Astrocyte (in vitro differentiated cells and primary cell): Measurements from ENCODE around the gene B3GAT3. TPM values are rescaled to one million over a fixed set of nuclear protein-coding genes. Genes with fewer than 3 reads are reported as not detected.
A peak's percentile ranks its signal among the peaks of the same experiment; 100 is the strongest.

Experiments used
- DNase-seq: peaks from one replicate; pipeline ENCODE4 v3.0.0-alpha.2; 2010; ENCODE audit warnings: low read depth
- FAIRE-seq: peaks from 2 replicates; lab custom pipeline; 2011; peaks lifted over from hg19 to GRCh38; lab: Jason Lieb, UNC
- H2AFZ ChIP-seq: 2 replicates; pipeline ENCODE4 v1.6.0; 2012; ENCODE audit warnings: low read depth, low read length, inconsistent platforms
- H3K27ac ChIP-seq: 2 replicates; pipeline ENCODE4 v1.5.1; 2011; ENCODE audit warnings: low read depth, low read length, inconsistent platforms
- H3K27me3 ChIP-seq: 2 replicates; pipeline ENCODE4 v1.6.0; 2011; ENCODE audit warnings: low read length, inconsistent platforms; ENCODE audit not compliant: insufficient read depth
- H3K36me3 ChIP-seq: 2 replicates; pipeline ENCODE4 v1.5.1; 2011; ENCODE audit warnings: low read length, inconsistent platforms; ENCODE audit not compliant: insufficient read depth
- H3K4me1 ChIP-seq: 2 replicates; pipeline ENCODE4 v1.5.1; 2011; ENCODE audit warnings: low read length, inconsistent platforms; ENCODE audit not compliant: insufficient read depth
- H3K4me2 ChIP-seq: 2 replicates; pipeline ENCODE4 v1.6.0; 2012; ENCODE audit warnings: low read length, inconsistent platforms
- H3K4me3 ChIP-seq: 2 replicates; pipeline ENCODE4 v1.5.1; 2011; ENCODE audit warnings: low read depth, mild to moderate bottlenecking, low read length, inconsistent platforms; ENCODE audit not compliant: insufficient read depth
- H3K79me2 ChIP-seq: 2 replicates; pipeline ENCODE4 v1.6.0; 2012; ENCODE audit warnings: mild to moderate bottlenecking, low read length, inconsistent platforms; ENCODE audit not compliant: insufficient read depth
- H3K9ac ChIP-seq: 2 replicates; pipeline ENCODE4 v1.6.0; 2012; ENCODE audit warnings: mild to moderate bottlenecking, low read length, inconsistent platforms
- H3K9me3 ChIP-seq: 2 replicates; pipeline ENCODE4 v1.5.1; 2012; ENCODE audit warnings: low read depth, mild to moderate bottlenecking, low read length, inconsistent platforms; ENCODE audit not compliant: insufficient read depth
- H4K20me1 ChIP-seq: 2 replicates; pipeline ENCODE4 v1.6.0; 2012; ENCODE audit warnings: low read length, inconsistent platforms; ENCODE audit not compliant: insufficient read depth
- H3K27ac Mint-ChIP-seq: one replicate; pipeline ENCODE4 v1.8.0; 2021; ENCODE audit warnings: mild to moderate bottlenecking, mixed read lengths; ENCODE audit not compliant: unreplicated experiment
- H3K27me3 Mint-ChIP-seq: one replicate; pipeline ENCODE4 v1.8.0; 2021; ENCODE audit warnings: low read depth, mixed read lengths; ENCODE audit not compliant: unreplicated experiment
- H3K36me3 Mint-ChIP-seq: one replicate; pipeline ENCODE4 v1.8.0; 2021; ENCODE audit warnings: low read depth, mixed read lengths; ENCODE audit not compliant: unreplicated experiment
- H3K4me1 Mint-ChIP-seq: one replicate; pipeline ENCODE4 v1.8.0; 2021; ENCODE audit warnings: low read depth, mixed read lengths; ENCODE audit not compliant: unreplicated experiment
- H3K4me3 Mint-ChIP-seq: one replicate; pipeline ENCODE4 v1.8.0; 2021; ENCODE audit warnings: mild to moderate bottlenecking, moderate library complexity, mixed read lengths; ENCODE audit not compliant: unreplicated experiment
- H3K9me3 Mint-ChIP-seq: one replicate; pipeline ENCODE4 v1.8.0; 2021; ENCODE audit warnings: mild to moderate bottlenecking, mixed read lengths; ENCODE audit not compliant: unreplicated experiment
- EZH2 ChIP-seq: IDR thresholded peaks from 2 replicates; pipeline ENCODE4 v1.6.1; 2012; ENCODE audit warnings: mild to moderate bottlenecking, low read length, inconsistent platforms; ENCODE audit not compliant: insufficient read depth
- total RNA-seq: library from RNA; stranded (reverse); gene quantifications from 2 replicates; pipeline ENCODE4 v1.2.1, GENCODE V29; 2021
- TF ChIP-seq, protein P1 (sequence below): IDR thresholded peaks from 2 replicates; pipeline ENCODE4 v1.5.1; 2011; ENCODE audit warnings: low read depth, mild to moderate bottlenecking, inconsistent platforms, low read length, moderate library complexity; ENCODE audit not compliant: insufficient read depth

The B3GAT3 gene
- total RNA-seq, 1 donor from 2014 or later: 52.4 TPM

DNA sequence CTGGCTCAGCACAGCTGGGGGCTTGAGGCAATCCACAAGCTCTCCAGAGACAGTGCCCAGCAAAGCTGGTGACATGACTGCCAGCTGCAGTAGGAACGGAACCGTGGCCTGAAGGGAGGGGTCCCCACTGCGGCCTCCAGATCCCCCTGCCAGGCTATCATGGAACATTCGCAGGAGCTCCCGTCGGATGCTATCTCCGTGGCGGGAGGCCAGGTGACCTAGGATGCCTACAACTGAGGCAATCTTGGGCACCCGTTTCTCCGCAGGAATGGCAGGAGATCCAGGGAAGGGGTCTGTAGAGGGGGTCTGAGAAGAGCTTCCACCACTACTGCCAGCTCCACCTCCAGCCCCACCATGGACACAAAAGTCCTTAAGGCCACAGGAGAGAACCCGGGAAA is 27.2 kb upstream of the B3GAT3 start:
- Mint-ChIP-seq H3K4me1 (peaks cover 7% of the 10 kb centered on the region), H3K27me3 (no peaks in the 10 kb centered on the region), H3K9me3 (no peaks in the 10 kb centered on the region), H3K4me3 (no peak overlapping the region), H3K36me3 (no peaks in the 10 kb centered on the region), H3K27ac (no peak overlapping the region)
- Histone ChIP-seq H3K9ac (no peak overlapping the region), H3K4me1 (peaks cover 10% of the 10 kb centered on the region), H3K27me3 (no peaks in the 10 kb centered on the region), H2AFZ (no peak overlapping the region), H3K4me3 (no peak overlapping the region), H3K79me2 (peaks cover 71% of the 10 kb centered on the region), H4K20me1 (peaks cover 18% of the 10 kb centered on the region), H3K36me3 (peaks cover 15% of the 10 kb centered on the region), H3K4me2 (no peak overlapping the region), H3K27ac (no peak overlapping the region), H3K9me3 (no peaks in the 10 kb centered on the region)
- no peak for TF ChIP-seq EZH2
- TF ChIP-seq, protein P1, sequence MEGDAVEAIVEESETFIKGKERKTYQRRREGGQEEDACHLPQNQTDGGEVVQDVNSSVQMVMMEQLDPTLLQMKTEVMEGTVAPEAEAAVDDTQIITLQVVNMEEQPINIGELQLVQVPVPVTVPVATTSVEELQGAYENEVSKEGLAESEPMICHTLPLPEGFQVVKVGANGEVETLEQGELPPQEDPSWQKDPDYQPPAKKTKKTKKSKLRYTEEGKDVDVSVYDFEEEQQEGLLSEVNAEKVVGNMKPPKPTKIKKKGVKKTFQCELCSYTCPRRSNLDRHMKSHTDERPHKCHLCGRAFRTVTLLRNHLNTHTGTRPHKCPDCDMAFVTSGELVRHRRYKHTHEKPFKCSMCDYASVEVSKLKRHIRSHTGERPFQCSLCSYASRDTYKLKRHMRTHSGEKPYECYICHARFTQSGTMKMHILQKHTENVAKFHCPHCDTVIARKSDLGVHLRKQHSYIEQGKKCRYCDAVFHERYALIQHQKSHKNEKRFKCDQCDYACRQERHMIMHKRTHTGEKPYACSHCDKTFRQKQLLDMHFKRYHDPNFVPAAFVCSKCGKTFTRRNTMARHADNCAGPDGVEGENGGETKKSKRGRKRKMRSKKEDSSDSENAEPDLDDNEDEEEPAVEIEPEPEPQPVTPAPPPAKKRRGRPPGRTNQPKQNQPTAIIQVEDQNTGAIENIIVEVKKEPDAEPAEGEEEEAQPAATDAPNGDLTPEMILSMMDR: no peak
- DNase-seq (no peak), FAIRE-seq (no peak)

DNA sequence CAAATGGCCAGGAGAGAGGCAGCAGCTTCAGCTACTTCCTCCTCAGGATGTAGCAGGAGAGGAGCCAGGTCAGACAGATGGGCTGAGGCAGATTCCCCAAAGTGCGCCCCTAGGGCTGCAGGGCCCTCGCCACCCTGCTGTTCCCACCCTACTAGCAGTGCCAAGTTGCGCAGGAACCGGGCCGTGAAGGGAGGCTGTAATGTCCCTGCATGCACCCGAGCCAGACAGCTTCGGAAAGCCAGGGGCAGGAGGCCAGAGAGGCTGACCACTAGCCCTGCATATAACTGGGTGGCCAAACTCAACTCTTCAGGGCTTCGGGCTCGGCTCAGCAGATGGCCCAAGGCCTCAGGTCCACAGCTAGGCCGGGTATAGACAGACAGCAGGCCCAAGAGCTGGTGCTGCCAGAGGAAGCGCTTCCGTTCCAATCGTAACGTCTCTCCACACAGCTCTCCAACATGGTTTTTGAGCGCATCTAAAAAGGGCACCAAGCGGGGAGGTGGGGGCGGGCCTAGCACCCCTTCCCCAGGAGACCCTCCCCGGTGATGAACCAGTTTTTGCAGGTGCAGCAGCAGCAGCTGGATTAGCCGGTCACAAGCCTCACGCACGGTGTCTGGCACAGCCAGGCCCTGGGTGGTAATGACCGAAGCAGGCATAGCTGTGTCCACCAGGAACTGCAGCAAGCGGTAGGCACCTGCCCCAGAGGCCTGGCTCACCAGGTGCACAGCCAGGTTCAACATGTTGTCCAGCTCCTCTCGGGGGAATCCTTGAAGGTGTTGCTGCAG is 26.6 kb upstream of the B3GAT3 start:
- Mint-ChIP-seq H3K9me3 (no peaks in the 10 kb centered on the region), H3K27me3 (no peaks in the 10 kb centered on the region), H3K4me1 (peaks cover 7% of the 10 kb centered on the region), H3K4me3 (no peak overlapping the region), H3K36me3 (no peaks in the 10 kb centered on the region), H3K27ac (no peak overlapping the region)
- no peak overlapping the region for H3K9ac ChIP-seq
- TF ChIP-seq, protein P1: no peak
- no peak for TF ChIP-seq EZH2
- no peak overlapping the region for H3K4me3 ChIP-seq
- FAIRE-seq: no peak
- H3K27me3 ChIP-seq: no peaks in the 10 kb centered on the region
- H3K4me2 ChIP-seq: no peak overlapping the region
- H3K27ac ChIP-seq: no peak overlapping the region
- peaks cover 10% of the 10 kb centered on the region for H3K4me1 ChIP-seq
- H2AFZ ChIP-seq: no peak overlapping the region
- H3K36me3 ChIP-seq: peaks cover 15% of the 10 kb centered on the region
- DNase-seq: no peak
- no peaks in the 10 kb centered on the region for H3K9me3 ChIP-seq
- H3K79me2 ChIP-seq: peaks cover 76% of the 10 kb centered on the region
- peaks cover 18% of the 10 kb centered on the region for H4K20me1 ChIP-seq

DNA sequence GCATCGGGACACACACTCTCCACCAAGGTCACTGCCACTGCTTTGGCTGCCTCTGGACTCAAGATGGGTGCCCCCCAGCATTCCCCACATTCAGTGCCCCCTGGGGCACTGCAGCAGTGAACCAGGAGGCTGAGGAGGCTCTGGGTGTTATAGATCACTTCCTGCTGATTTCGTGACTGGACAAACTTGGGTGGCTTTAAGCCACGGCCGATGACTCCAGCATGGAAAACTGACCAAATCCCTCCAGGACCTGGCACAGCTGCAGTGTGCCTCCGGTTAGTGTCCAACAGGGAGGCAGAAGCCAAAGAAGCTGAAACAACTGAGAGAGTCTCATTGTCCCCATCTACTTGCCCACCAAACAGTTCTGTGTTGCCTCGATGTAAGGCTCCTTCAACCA is 25.8 kb upstream of the B3GAT3 start:
- TF ChIP-seq EZH2: no peak
- TF ChIP-seq, protein P1: no peak
- H3K36me3 Mint-ChIP-seq: no peaks in the 10 kb centered on the region
- H3K27ac Mint-ChIP-seq: no peak overlapping the region
- H3K9me3 ChIP-seq: no peaks in the 10 kb centered on the region
- H3K4me2 ChIP-seq: no peak overlapping the region
- peaks cover 7% of the 10 kb centered on the region for H3K4me1 Mint-ChIP-seq
- H3K79me2 ChIP-seq: peaks cover 77% of the 10 kb centered on the region
- no peak overlapping the region for H3K4me3 ChIP-seq
- H3K4me1 ChIP-seq: peaks cover 10% of the 10 kb centered on the region
- FAIRE-seq (no peak), DNase-seq (no peak)
- H3K27me3 ChIP-seq: no peaks in the 10 kb centered on the region
- H3K9me3 Mint-ChIP-seq: no peaks in the 10 kb centered on the region
- no peak overlapping the region for H3K27ac ChIP-seq
- H3K27me3 Mint-ChIP-seq: no peaks in the 10 kb centered on the region
- no peak overlapping the region for H3K9ac ChIP-seq
- peaks cover 19% of the 10 kb centered on the region for H3K36me3 ChIP-seq
- H4K20me1 ChIP-seq: peaks cover 22% of the 10 kb centered on the region
- H3K4me3 Mint-ChIP-seq: peak overlapping the region; percentile 60
- H2AFZ ChIP-seq: no peak overlapping the region
